Measurements from ENCODE around the gene CASKIN1.
"Not testable (repeated sequence)": the region's sequence is repeated elsewhere in the genome, so short reads cannot be mapped to it uniquely, and the experiment has no call there.

Gene CASKIN1

DNA sequence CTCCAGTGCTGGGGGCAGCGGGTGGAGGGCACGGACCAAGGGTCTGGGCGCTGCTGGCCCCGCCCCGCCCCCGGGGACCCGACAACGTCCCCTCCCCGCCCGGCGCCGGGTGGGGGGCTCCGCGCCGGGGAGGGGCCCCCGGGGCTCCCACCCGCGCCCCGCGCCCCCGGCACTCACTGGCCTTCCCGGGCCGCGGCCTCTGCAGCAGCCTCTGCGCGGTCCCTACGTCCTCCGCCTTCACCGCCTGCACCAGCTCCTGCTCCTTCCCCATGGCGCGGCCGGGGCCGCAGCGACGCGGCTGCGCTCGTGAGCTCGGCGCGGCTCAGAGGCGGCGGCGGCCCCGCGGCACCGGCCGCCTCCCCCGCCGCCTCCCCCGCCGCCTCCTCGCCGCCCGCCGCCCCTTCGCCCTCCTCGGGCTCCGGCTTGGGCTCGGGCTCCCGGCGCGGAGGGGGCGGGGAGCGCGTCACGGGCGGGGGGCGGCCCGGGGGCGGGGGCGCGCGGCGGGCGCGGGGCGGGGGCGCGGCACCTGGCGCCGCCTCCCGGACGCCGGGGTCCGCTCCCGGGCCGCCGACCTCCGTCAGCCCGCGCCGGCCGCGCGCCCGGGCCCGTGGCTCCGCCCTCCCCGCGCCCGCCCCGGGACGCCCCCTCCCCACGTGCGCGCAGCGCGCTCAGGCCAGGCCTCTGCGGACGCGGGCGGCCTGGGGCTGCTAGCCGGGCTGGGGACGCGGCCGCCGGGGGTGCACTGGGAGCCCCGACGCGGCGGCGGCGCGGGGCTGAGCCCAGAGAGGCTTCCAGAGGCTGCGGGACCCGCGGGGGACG, at the start of gene CASKIN1:
Gene CASKIN1 (minus strand): TSS at position 444 of the 819 bp plus-strand sequence. CDS start 173 bp downstream, at position 271.
- peak; percentile 52 for DNase-seq (ENCODE audit: low spot score)

GRCh38 chr16:2244926-2245795, 48.8 kb upstream of the CASKIN1 start:
- DNase-seq (ENCODE audit: low spot score) = no peak

GRCh38 chr16:2244301-2244700, 47.9 kb upstream of the CASKIN1 start:
- no peak for DNase-seq (ENCODE audit: low spot score)

DNA sequence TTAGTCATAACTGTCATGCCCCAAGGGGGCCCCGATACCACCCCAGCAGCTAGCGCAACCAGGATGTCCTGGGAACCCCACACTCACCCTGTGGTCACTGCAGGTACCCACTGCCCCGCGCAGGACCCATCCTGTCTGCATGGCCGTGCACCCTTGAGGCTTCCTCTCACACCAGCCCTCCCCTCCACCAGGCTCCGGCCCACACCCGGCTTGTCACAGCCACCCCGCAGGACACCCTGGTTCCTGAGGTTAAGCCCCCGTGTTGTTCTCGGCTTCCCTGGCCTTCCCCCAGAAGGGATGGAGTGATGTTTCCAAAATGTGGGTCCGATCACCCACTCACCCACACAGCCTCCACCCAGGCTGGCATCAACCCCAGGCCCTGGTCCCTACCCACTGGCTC, 47.4 kb upstream of the CASKIN1 start:
- no peak for DNase-seq (ENCODE audit: low spot score)

DNA sequence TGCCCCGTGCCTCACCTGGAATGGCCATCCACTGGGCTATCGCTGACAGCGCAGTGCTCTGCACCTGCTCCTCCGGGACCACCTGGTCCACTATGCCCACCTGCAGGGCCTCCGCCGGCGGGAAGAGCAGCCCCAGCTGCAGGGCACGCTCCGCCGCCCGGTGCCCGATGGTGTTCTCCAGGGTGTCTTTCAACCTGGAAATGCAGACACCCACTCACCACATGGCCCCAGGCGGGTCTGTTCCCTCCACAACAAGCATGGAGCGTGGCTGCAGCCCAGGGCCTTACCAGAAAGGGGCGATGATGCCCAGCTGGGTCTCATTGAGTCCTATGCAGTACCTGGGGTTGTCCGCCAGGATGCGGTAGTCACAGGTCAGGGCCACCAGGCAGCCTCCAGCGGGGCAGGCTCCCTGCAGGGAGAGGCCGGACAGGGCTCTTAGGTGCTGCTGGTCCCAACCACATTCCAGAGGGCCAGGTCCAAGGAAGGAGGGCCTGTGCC, 46.7 kb upstream of the CASKIN1 start:
- DNase-seq (ENCODE audit: low spot score) = no peak

DNA sequence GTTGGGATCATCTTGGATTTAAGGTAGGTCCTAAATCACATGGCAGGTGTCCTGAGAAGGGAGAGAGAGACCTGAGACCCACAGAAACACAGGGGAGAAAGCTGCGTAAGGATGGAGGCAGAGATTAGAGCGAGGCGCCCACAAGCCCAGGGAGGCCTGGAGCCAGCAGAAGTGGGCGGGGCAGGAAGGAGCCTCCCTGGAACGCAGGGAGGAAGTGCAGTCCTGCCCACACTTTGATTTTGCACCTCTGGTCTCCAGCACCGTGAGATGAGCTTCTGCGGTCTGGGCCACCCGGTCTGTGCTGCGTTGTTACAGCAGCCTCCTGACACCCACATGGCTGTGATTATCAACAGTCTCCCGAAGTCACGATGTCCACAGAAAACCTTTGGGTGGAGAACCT, 46.2 kb upstream of the CASKIN1 start:
- DNase-seq (ENCODE audit: low spot score) = no peak

DNA sequence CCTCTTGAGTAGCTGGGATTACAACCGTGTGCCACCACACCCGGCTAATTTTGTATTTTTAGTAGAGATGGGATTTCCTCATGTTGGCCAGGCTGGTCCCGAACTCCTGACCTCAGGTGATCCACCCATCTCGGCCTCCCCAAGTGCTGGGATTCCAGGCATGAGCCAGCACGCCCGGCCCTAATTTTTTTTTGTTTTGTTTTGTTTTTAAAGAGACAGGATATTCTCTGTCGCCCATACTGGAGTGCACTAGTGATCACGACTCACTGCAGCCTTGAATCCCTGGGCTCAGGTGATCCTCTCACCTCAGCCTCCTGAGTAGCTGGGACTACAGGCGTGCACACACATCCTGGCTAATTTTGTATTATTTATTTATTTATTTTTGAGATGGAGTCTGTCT, 43.9 kb upstream of the CASKIN1 start:
- not testable (repeated sequence) for DNase-seq (ENCODE audit: low spot score)

DNA sequence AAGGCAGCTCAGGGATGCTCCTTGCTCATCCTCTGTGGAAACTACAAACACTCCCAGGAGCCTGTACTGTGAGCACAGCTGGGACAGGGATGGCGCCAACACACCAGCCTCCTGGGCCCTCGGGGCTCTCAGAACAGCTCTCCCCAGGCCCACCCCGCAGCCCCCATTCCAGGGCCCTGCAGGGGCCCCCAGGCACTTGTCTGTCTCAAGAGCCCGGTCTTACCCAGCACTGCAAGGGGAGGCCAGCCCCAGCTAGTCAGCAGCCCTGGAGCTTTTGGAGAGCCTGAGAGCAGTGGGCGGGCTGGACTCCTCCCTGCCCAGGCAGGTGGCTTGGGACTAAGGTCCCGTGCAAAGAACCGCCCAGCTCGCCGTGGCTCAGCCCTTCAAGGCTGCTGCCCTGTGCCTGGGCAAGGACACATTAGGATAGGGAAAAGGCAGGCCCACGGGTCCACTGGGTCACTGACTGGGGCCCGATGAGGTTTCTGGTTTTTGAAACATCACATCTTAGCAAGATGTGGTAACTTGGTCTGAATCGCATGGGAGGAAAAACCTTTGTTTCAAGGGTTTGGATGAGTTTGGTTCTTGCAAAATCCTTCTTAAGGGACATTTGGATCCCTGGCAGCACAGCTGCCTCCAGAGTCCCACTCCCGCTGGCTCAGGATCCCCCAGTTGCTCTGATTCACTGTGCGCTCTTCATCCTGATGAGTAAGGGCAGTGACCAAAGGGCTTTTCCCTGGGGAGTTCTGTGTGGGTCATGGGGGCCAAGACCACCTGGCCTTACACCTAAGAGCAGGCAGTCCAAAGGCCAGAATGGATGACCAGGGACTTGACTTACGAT, 42.7 kb upstream of the CASKIN1 start:
- no peak for DNase-seq (ENCODE audit: low spot score)

DNA sequence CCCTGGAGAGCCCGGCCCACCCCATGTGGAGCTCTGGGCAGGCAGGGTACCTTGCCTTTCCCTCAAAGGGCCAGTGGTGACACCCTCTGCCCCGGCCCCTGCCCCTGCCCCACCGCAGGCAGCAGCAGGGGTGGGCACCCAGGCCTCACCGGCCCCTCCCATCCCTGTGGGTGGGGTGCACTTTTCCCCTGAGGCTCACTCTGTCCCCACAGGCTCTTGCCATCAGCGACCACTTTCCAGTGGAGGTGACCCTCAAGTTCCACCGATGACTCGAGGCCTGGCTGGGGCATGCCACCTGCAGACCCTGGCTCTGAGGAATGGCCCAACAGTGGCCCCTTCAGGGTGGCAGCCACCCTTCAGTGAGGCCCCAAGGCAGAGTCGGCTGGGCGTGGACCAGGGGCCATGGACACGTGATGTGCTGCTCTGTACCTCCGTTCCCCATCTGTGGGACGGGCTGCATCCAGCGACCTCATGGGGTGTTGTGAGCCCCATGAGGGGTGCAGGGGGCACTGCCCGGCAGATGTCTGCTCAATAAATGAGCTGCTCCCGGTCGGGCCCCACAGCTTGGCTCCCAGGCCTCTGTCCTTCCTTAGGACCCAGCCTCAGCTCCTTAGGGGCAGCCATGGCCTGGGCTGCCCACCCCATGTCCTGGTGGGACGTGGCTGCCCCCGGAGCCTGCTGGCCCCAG, 41.9 kb upstream of the CASKIN1 start:
- DNase-seq (ENCODE audit: low spot score) = no peak

- DNase-seq (ENCODE audit: low spot score) = no peak
Measured at GRCh38 chr16:2237493-2238149, 41.2 kb upstream of the CASKIN1 start.

DNA sequence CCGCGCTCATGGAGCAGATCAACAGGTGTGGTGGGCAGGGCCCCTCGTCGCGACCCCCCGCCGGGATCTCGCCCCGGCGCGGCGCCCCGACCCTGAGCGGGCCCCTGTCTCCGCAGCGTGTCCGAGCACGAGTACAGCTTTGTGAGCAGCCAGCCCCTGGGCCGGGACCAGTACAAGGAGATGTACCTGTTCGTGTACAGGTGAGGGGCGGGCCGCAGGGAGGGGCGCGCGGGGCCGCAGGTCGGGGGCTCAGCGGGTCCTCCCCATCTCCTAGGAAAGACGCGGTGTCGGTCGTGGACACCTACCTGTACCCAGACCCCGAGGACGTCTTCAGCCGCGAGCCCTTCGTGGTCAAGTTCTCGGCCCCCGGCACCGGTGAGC, 40.7 kb upstream of the CASKIN1 start:
- no peak for DNase-seq (ENCODE audit: low spot score)

DNA sequence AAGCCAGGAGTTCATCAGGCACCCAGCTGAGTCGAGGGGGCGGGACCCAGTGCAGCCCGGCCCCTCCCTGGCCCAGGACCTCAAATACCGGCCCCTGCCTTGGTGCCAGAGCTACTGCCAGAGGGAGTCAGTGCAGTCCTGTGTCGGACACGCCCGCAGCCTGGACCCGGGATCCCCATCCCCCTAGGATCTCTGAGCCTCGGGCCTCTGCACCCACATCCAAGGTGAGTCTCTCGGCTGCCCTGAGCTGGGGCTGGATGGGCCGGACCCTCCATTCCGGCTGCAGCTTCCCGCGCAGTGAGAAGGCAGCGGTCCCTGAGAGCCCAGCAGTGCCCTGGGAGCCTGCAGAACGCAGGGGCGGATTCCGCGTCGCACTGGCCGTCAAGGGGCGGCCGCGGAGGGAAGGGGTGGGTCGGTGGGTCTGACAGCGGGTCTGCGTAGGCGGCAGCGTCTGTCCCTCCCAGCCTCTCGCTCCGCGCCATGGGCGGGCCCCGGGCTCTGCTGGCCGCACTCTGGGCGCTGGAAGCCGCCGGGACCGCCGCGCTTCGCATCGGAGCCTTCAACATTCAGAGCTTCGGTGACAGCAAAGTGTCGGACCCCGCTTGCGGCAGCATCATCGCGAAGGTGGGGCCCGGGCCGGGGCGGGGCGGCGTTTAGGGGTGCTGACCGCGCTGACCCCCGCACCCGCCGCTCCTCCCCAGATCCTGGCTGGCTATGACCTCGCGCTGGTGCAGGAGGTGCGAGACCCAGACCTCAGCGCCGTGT, 40.1 kb upstream of the CASKIN1 start, which contains the start of gene DNASE1L2:
Gene DNASE1L2 (plus strand): TSS at position 108 of the 765 bp plus-strand sequence. CDS start 373 bp downstream, at position 481.
- peak; percentile 63 for DNase-seq (ENCODE audit: low spot score)

DNA sequence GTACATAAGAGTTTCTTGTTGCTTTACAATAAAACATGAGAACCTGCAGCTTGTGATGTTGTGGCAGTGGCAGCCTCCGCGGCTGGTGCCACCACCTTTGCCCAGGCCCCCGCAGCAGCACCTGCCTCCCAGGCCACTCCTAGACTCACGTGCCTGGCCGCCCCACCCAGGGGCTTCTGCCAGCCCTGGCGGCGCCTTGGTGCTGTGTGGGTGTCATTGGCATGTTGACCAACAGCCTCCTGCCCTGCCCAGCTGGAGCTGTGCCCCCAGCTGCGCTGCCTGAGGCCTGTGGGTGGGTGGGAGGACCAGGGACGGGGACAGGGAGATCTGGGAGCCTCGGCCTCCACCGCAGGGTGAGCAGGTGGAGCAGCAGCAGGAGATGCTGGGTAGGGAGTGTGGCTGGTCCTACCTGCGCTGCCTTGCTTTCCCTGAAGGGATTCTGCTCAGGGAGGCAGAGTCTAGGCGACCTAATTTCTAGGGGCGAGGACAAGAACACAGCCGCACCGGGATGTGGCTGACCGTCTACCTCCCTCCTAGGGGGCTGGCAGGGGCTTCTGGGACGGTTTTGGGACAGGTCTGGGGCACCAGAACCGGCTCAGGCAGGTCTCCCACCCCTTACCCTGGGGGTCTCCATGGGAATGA, 39.4 kb upstream of the CASKIN1 start:
- DNase-seq (ENCODE audit: low spot score) = no peak

DNA sequence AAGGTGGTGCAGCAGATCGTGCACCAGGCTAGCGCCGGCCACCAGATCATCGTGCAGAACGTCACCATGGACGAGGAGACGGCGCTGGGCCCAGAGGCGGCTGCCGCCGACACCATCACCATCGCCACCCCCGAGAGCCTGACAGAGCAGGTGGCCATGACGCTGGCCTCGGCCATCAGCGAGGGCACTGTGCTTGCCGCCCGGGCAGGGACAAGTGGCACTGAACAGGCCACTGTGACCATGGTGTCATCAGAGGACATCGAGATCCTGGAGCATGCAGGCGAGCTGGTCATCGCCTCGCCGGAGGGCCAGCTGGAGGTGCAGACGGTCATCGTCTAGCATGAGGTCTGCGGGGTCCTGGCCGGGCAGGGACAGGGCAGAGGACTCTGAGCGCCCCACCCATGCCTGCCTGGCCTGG, 38.8 kb upstream of the CASKIN1 start:
- DNase-seq (ENCODE audit: low spot score) = no peak

- DNase-seq (ENCODE audit: low spot score) = no peak
Measured at GRCh38 chr16:2234813-2235170, 38.4 kb upstream of the CASKIN1 start.

DNA sequence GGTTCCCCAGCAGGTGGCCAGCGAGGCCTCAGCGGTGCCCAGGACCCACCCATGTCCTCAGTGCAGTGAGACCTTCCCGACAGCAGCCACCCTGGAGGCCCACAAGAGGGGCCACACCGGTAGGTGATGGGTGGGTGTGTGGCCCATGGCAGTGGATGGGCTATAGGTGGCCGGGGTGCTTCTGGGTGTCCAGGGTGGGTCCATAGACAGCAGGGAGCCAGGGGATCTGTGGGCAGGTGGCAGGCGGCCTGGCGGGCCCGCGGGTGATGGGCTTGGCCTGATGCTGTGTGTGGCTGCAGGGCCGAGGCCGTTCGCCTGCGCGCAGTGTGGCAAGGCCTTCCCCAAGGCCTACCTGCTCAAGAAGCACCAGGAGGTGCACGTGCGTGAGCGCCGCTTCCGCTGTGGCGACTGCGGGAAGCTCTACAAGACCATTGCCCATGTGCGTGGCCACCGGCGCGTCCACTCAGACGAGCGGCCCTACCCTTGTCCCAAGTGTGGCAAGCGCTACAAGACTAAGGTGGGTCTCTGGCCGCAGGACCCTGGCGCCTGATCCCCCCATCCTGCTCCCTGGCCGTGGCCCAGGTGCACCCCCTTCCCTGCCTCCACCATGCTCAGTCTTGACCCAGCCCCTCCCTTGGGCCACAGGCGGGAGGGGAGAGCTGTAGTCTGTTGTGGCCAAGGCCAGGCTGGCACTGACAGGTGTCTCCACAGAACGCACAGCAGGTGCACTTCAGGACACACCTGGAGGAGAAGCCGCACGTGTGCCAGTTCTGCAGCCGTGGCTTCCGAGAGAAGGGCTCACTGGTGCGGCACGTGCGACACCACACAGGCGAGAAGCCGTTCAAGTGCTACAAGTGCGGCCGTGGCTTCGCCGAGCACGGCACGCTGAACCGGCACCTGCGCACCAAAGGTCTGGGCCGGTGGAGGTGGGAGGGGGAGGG, 37.7 kb upstream of the CASKIN1 start:
- DNase-seq (ENCODE audit: low spot score) = no peak

GRCh38 chr16:2233046-2233775, 36.8 kb upstream of the CASKIN1 start:
- no peak for DNase-seq (ENCODE audit: low spot score)
